Measurements from ENCODE around the gene FOXF1.

Gene FOXF1

DNA sequence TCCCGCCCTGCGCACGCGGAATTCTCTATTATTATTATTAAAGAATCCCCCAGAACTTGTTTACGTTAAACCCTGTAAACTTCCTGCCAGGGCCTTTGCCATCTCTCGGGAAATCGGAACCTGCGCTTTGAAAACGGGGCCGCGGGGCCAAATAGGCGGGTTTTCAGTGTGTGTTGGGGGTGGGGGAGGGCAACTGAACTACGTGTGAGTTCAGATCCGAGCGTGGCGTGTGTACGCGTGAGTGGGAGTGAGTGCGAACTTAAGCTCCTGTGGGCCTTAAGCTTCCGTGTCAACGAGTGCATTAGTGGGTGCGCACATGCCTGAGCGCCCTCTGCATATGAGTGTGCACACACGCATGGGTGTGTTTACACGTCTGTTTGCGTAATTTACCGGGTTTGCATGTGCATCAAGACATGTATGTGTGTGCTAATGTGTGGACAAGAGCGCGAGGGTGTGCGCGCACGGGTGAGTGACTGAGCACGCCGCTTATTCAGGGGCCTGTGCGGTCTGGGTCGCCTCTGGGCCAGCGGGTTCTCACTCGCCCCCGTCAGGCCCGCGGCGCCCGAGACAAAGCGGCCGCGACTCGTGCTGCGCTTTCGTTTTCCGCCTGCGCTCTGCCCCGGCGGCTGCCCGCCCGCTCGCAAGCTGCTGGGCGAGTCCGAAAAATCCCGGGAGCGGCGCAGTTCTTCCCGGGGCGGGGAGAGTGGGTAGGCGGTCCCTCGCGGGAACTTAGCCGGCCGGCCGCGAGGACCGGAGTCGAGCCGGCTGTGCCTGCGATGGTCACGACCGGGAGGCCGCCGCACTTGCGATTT lies 1.2 kb upstream of the FOXF1 start:
- TF ChIP-seq, protein P1, sequence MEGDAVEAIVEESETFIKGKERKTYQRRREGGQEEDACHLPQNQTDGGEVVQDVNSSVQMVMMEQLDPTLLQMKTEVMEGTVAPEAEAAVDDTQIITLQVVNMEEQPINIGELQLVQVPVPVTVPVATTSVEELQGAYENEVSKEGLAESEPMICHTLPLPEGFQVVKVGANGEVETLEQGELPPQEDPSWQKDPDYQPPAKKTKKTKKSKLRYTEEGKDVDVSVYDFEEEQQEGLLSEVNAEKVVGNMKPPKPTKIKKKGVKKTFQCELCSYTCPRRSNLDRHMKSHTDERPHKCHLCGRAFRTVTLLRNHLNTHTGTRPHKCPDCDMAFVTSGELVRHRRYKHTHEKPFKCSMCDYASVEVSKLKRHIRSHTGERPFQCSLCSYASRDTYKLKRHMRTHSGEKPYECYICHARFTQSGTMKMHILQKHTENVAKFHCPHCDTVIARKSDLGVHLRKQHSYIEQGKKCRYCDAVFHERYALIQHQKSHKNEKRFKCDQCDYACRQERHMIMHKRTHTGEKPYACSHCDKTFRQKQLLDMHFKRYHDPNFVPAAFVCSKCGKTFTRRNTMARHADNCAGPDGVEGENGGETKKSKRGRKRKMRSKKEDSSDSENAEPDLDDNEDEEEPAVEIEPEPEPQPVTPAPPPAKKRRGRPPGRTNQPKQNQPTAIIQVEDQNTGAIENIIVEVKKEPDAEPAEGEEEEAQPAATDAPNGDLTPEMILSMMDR (IDR thresholded peaks at IDR 0.05; ENCODE audit: low read depth, low read length, missing control alignments), result no peak
- no peak for DNase-seq (ENCODE audit: low read depth)
- H3K4me3 ChIP-seq (ENCODE audit: low read depth, low read length), result peak overlapping the region; percentile 48

DNA sequence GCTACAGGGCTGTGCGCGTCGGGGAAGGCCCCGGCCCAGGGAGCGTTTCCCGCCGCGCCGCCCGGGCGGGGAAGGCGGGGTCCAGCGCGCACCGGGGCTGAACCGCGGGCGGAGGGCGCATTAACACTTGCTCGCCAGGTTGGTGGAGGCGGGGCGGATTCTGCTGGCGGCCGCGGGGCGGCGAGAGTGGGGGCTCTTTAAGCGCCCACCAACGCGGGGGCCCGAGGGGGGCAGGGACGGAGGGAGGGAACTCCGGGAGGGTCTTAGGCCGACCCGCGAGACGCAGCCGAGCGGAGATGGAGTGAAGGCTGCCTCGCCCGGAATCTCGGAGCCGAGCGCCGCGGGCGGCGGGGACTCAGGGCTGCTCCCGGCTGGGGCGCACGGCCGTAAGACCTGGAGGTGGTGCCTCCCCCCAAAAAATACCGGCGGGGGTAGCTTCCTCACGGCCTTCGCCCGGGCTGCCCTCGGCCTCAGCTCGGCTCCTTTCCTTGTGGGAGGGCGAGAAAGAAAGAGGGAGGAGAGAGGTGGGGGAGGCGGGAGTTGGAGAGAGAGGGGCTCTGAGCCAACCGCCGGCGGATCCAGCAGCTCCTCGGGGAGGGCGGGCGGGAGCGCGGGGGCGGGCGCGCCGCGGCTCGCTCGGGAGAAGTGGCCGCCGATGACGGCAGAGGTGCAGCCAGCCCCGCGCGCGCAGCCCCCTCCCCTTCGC lies 415 bp upstream of the FOXF1 start:
- TF ChIP-seq, protein P1 (IDR thresholded peaks at IDR 0.05; ENCODE audit: low read depth, low read length, missing control alignments), result no peak
- no peak for DNase-seq (ENCODE audit: low read depth)
- peak overlapping the region; percentile 48 for H3K4me3 ChIP-seq (ENCODE audit: low read depth, low read length)

DNA sequence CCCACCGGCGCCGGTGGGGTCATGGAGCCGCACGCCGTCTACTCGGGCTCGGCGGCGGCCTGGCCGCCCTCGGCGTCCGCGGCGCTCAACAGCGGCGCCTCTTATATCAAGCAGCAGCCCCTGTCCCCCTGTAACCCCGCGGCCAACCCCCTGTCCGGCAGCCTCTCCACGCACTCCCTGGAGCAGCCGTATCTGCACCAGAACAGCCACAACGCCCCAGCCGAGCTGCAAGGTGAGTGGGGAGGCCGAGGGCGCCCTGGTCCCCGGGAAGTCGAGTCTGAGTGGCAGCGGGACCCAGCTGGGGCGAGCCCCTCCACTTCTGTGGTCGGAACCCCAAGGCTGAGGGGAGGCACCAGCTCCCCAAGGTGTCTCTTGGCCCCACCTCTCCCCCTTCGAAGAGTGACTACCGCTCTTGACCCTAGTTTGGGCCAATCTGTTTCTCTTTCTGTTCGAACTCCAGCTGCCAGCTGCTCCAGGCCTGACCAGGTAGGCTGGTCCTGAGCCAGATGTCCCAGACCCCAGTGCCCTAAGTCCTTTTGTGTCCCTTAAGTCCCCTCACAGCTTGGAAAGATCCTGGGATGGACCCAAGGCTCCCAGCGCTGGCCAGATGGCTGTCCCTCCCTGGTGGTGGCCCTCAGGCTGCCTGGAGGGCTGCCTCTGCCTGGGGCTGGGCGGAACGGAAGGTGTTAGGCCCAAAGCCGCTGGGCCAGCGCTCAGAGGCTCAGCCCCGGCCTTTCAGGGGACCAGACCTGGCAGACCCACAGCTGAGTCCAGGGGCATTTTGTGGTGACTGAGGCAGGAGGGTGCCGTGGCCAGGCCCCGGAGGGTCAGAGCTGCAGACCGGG lies 1.2 kb downstream of the FOXF1 start:
- no peak overlapping the region for H3K4me3 ChIP-seq (ENCODE audit: low read depth, low read length)

DNA sequence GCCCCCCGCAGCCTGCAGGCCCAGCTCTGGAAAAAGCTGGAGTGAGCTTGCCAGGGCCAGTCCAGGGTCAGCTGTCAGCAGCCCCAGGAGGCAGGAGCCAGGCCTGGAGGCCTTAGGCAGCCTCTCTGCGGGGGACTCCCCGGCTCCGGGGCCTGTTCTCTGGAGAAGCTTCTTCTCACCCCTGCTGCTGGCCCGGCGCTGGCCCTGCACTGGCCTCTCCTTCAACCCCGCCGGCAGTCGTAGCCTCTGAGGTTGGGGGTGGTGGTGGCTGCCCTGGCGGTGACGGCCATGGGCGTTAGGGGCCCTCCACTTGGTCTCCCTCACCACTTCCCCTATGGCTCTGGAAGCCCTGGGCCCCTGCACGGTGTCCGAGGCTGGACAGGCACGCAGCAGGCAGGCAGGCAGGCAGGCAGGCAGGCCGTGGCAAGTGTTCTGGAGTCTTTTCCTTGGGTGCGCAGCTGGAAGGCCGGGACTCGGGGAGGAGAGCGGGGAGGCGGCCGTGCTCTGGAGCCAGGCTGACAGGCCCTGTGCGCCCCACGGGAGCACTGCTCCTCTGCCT lies 2.1 kb downstream of the FOXF1 start:
- no peak for DNase-seq (ENCODE audit: low read depth)
- H3K4me3 ChIP-seq (ENCODE audit: low read depth, low read length), result no peak overlapping the region
- TF ChIP-seq, protein P1 (IDR thresholded peaks at IDR 0.05; ENCODE audit: low read depth, low read length, missing control alignments), result no peak

More for the DNA sequence above, 1.2 kb downstream of the FOXF1 start:
- no peak for DNase-seq (ENCODE audit: low read depth)
- TF ChIP-seq, protein P1 (IDR thresholded peaks at IDR 0.05; ENCODE audit: low read depth, low read length, missing control alignments), result no peak

DNA sequence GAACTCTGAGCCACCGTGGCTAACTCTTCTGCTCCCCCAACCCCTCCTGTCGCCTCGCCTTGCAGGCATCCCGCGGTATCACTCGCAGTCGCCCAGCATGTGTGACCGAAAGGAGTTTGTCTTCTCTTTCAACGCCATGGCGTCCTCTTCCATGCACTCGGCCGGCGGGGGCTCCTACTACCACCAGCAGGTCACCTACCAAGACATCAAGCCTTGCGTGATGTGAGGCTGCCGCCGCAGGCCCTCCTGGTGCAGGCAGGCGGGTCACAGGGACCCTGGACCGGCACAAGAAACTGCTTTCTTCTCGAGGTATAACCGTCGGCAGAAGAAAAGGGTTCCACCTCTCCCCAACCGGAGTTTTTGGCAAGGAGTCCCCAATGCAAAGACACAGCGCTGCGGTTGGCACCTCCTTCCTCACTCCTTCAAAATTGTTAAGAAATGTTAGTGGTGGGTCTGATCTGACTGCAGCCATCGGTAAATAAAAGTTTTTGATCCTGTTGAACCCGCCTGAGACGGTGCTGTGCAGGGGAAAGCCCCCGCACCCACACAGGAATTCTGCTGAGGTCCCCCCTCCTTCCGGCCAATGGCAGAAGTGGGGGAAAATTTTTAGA lies 2.6 kb downstream of the FOXF1 start:
- TF ChIP-seq, protein P1 (IDR thresholded peaks at IDR 0.05; ENCODE audit: low read depth, low read length, missing control alignments), result no peak
- no peak for DNase-seq (ENCODE audit: low read depth)
- no peak overlapping the region for H3K4me3 ChIP-seq (ENCODE audit: low read depth, low read length)

All from GM12864 (cell line).